H1 (cell line): Measurements from ENCODE around the gene SENP3. TPM values are rescaled to one million over a fixed set of nuclear protein-coding genes. Genes with fewer than 3 reads are reported as not detected.

Experiments used
- SIX5 ChIP-seq: IDR thresholded peaks from 2 replicates; pipeline ENCODE4 v1.6.1; 2011; ENCODE audit warnings: mild to moderate bottlenecking, low read depth, low read length
- SUZ12 ChIP-seq: fragments of 200-600 bp; sonication (generic); IDR thresholded peaks from 2 replicates; pipeline ENCODE4 v1.6.1; 2012; ENCODE audit warnings: mild to moderate bottlenecking, inconsistent platforms, low read length, moderate library complexity, mixed read lengths
- polyA plus RNA-seq, 7 experiments: library from polyadenylated mRNA; depleted of rRNA in 3 of 7; stranded (reverse) in 5 of 7; unstranded in 2 of 7; fragments of >200 nt in 5 of 7; fragments of 200-250 nt in 2 of 7; gene quantifications; 1 replicate in 5 of 7; 2 replicates in 1 of 7; 4 replicates in 1 of 7; pipeline versions ENCODE4 v1.2.1 to v1.2.3, GENCODE V29; 2011 to 2013; ENCODE audit warnings: missing spikeins in 2 of 7, mixed read lengths in 2 of 7
- total RNA-seq: library from RNA; stranded (reverse); fragmentation: NEBNext Ultra II Directional; extraction: Animal tissue kit (Norgen Biotek cat#: 25700); gene quantifications from 2 replicates; pipeline ENCODE4 v1.2.1, GENCODE V29; 2021
- TF ChIP-seq, protein P1 (sequence below): IDR thresholded peaks from 2 replicates; pipeline ENCODE4 v1.6.1; 2012; ENCODE audit warnings: low read length, inconsistent platforms

Gene SENP3
- total and polyA plus RNA-seq, 2 of the 8 experiments (the other 6 are each of a cell fraction or from before 2014, with no cell fraction given): 86.2 to 129 TPM

GRCh38 chr17:7579001-7579833, 17.5 kb downstream of the SENP3 start, which contains the start of gene CD68 (continued):
- TF ChIP-seq, protein P1, sequence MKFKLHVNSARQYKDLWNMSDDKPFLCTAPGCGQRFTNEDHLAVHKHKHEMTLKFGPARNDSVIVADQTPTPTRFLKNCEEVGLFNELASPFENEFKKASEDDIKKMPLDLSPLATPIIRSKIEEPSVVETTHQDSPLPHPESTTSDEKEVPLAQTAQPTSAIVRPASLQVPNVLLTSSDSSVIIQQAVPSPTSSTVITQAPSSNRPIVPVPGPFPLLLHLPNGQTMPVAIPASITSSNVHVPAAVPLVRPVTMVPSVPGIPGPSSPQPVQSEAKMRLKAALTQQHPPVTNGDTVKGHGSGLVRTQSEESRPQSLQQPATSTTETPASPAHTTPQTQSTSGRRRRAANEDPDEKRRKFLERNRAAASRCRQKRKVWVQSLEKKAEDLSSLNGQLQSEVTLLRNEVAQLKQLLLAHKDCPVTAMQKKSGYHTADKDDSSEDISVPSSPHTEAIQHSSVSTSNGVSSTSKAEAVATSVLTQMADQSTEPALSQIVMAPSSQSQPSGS: peak; percentile 91; the same call in 1 of the 2 replicates
- no peak for TF ChIP-seq SIX5
- no peak for TF ChIP-seq SUZ12
